HG03342 (cell line): Measurements from ENCODE around the gene NCKAP5.
A peak's percentile ranks its signal among the peaks of the same experiment; 100 is the strongest.
"Not testable (repeated sequence)": the region's sequence is repeated elsewhere in the genome, so short reads cannot be mapped to it uniquely, and the experiment has no call there.

Experiments
- ATAC-seq: cut with Tn5 transposase; IDR thresholded peaks from one replicate; pipeline ENCODE4 v1.9.1; 2021; ENCODE audit warnings: mild to moderate bottlenecking, moderate library complexity; ENCODE audit not compliant: unreplicated experiment

Gene NCKAP5

GRCh38 chr2:132857319-132857718 is 710.9 kb downstream of the NCKAP5 start:
- no peak for ATAC-seq

DNA sequence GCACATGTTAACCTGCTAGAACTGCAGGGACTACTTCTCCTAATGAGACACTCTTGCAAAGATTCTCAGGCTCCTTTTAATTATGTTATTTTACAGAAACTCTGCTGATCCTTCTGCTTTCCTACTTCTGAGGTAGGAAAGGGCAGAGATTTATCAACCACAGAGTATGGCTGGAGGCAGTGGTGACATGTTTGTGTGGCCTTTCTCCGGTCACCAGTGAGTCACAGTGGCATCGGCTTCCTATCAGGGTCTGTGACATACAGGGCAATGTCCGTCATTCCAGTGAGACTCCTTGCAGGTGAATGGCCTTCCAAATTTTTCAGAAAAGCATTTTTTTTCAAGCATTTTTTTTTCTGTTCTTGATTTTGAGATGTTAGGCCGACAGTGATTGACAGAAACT is 717.6 kb downstream of the NCKAP5 start:
- ATAC-seq: no peak

DNA sequence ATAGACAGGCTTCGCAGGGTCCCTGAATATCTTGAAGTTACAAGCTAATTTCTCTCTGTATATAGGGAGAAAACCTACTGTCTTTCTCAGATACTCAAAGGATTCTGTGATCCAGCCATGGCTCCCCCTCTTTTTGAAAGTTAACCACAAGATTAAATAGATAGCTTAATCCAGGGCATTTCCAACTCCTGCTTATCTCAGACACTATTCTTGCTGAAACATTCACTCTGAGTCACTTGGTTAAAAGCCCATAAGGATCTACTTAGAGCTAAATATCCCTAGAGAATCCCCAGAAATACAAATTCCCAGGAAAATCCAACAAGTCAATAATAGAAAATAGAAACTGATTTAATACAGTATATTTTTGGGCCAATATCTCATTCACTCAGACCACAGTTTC is 719.1 kb downstream of the NCKAP5 start:
- ATAC-seq: no peak

GRCh38 chr2:132845339-132845738 is 722.9 kb downstream of the NCKAP5 start:
- ATAC-seq: no peak

GRCh38 chr2:132844585-132844984 is 723.7 kb downstream of the NCKAP5 start:
- no peak for ATAC-seq

DNA sequence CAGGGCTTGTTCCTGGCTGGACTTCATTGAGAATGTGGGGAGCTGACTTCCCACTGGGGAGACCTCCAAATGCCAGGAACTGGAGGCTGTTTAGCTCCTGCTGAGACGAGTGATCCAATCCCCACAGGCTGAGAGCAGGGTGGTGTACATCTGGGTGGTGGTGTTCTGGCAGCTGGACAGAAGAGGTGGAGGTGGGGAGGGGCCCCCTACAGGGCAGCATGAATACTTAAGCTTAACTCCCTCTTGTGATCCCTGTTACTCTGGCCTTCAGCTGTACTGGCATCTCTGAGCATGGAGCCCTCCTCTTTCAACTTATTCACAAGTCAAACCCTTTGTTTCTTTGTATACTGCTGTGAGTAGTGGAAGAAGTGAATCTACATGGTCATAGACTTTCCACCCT is 730.5 kb downstream of the NCKAP5 start:
- ATAC-seq: no peak

- ATAC-seq: no peak
Measured at GRCh38 chr2:132830321-132830827, 737.9 kb downstream of the NCKAP5 start.

- ATAC-seq: no peak
Measured at GRCh38 chr2:132825601-132826000, 742.7 kb downstream of the NCKAP5 start.

- peak; percentile 70 for ATAC-seq
Measured at GRCh38 chr2:132824716-132825115, 743.5 kb downstream of the NCKAP5 start.

GRCh38 chr2:132816234-132816633 is 752.0 kb downstream of the NCKAP5 start:
- no peak for ATAC-seq

- no peak for ATAC-seq
Measured at GRCh38 chr2:132815516-132815915, 752.7 kb downstream of the NCKAP5 start.

DNA sequence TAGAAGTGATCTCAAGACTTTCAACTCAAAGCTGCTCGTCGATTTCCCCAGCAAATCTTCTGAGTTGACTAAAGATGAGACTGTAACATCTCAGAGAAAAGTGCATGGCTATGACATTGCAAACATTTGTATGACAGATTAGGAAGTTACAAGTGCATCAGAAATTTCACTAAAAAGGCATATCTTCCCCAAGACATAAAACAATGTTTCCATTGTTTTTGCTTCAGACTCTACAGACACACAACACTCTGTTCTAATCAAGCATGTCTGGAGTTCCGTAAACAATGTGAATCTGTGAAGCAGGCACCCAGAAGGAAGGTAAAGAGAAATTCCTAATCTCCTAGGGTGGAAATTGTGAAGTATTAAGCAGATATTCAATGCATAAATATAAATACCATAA is 753.6 kb downstream of the NCKAP5 start:
- ATAC-seq: no peak

DNA sequence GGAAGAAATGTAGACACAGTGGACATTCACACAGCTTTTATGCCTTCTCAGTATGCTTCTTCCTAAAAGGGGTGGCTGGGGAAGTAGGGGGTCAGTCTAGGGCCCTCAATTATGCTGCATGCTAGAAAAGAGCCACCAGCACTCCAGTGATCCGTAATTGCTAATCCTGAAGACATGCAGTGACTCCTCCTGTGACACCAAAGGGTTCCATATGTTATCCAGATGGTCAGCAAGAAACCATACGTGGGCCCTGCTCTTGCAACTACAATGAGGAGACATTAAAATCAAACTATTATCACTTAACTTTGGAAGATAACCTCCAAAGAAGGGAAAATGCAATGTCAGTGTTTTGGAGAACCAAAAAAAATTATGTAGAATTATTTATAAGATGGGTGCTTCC is 754.8 kb downstream of the NCKAP5 start:
- no peak for ATAC-seq

DNA sequence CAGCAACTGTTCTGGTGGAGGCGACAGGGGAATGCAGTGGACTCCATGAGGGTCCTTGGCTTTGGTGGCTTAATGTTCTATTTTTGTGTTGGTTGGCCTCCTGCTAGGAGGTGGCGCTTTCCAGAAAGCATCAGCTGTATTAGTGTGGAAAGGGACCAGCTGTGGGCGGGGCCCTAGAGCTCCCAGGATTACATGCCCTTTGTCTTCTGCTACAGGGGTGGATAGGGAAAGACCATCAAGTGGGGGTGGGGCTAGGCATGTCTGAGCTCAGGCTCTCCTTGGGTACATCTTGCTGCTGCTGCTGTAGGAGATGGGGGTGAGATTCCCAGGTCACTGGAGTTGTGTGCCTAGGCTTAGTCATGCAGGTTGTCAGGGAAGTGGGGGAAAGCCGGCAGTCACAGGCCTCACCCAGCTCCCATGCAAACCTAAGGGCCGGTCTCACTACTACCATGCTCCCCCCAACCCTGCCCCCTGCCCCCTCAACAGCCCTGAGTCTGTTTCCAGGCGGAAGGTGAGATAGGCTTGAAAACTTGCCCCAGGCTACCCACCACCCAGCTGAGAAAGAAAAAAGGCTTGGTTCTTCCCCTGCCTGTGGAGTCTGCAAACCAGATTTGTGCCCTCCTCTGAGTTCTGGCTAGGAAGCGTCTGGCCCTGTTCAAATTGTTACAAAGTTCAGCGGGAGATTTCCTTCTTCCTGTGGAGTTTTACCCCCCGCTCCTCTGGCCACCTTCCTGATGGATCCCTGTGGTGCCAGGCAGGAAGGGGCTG is 756.9 kb downstream of the NCKAP5 start:
- ATAC-seq: no peak

- ATAC-seq: not testable (repeated sequence)
Measured at GRCh38 chr2:132809962-132810361, 758.3 kb downstream of the NCKAP5 start.

DNA sequence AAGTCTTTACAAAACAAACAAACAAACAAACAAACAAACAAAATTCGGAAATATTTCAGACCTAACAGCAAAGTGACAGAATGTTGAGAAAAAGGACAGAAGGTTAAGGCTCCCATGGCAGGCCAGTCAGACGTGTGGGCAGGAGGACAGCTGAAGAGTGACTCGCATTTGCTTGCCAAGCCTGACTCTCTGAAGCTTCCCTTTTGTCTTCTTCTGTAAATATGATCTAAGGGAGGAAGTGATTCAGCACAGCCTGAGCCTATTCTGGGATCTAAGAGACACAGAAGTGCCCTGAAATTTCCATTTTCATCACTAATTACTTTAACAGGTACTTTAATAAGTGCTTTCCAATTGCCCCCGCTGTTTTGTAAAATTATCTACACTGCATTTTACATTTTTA is 764.2 kb downstream of the NCKAP5 start:
- no peak for ATAC-seq

DNA sequence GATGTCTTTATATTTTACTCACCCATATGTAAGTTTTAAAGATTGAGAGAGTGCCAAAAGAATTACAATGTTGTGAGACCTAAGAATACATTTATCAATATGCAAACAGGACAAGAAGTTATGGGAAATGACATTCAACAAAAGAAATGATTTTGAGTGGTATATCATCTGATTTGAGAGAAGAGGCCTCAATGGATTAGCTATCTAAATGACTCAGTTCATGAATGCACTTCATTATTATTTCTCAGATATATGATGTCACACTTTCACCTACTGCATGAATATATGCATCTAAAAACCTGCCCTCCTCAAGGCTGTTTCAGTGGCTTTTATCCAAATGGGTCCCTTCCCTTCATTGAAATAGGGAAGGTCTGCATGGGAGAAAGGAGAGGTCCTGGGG is 769.9 kb downstream of the NCKAP5 start:
- ATAC-seq: no peak

DNA sequence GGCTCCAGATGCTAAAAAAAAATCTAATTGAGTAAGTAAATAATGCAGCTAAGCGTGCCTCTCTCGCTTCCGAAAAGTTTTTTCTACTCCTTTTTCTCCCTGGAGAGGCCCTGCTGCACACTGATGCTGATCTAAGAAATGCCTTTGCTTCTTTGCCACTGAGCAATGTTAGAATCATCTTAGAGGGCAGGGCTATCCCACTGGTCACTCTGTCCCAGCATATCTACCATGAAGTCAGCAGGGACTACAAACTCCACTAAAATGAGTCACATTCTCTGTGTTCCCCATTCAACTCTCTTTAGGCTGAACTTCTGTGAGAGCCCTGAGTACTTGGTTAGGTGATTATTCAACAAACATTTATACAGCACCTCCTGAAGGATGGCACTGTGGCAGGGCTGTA is 770.7 kb downstream of the NCKAP5 start:
- no peak for ATAC-seq

GRCh38 chr2:132797071-132797470 is 771.2 kb downstream of the NCKAP5 start:
- ATAC-seq: no peak

DNA sequence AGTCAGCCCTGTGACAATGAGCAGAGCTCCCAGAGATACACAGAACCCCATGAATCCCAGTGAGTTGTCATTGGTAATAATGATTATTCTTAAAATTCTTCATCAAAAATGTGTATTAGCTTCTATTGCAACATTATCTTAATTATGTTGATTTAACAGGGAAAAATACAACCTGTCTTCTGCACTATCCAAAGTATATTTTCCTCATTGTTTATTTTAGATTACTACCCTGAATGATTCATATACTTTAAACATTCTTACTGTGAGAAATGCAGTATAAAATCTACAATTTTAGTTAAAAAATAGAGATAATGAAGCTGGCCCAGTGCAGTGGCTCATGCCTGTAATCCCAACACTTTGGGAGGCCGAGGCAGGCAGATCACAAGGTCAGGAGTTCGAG is 773.0 kb downstream of the NCKAP5 start:
- no peak for ATAC-seq

DNA sequence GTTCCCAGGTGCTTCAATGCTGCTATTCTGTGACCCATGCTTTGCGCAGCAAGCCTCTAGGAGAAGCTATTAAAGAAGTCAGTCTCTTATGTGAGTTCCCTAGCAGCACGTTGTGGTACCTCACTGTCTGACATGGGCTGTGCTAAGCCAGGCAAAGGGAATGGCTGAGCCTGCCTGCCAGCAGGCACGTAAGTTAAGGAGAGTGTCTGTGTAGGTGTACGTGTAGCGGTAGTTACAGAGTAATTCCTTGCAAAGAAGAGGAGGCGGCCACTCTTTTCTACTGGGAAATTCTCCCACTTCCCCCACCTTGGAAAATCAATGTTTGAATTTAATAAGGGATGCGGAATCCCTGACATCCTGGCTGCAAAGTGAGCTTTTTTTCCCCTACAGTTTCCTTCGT is 774.7 kb downstream of the NCKAP5 start:
- no peak for ATAC-seq

- ATAC-seq: no peak
Measured at GRCh38 chr2:132790207-132790785, 778.0 kb downstream of the NCKAP5 start.

DNA sequence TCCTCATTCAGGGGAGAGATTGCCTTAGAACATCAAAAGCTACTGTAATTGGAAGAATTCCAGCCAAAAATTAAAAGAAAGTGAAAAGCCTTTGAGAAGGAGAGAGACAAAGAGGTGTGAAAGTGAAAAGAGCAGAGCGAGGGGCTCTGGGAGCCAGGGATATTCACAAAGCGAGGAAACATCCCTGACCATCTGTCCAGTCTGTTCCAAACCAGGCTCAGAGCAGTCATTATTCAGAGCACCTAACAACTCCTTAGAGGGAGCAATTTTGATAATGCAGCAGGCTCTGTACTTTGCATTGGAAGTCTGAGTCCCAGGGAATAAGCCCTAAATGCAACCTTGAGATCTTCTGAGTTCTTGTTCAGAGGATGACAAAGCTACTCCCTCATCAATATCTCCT is 779.2 kb downstream of the NCKAP5 start:
- no peak for ATAC-seq
